NCI-H526 (cell line): ENCODE data around the gene TPRA1.

Source experiments
- DNase-seq, 2 experiments: peaks; one replicate each; lab custom pipeline; 2025; lab: John Stamatoyannopoulos, UW

TPRA1 gene

DNA sequence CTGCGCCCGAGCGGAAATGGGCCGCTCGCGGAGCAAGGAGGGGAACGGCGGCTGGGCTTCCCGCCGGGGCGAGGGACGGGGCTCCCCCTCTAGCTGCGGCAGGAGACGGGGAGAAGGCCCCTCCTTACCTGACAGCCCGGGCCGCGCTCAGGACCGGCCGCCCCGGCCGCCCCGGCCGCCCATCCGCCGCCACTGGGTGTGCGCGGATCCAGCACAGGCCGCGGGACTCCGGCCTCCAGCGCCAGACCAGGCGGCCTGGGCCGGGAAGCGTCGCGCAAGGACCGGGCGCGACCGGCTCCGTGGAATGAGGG, 296 bp downstream of the TPRA1 start:
- peak in 1 of 2 experiments; percentile 77 for DNase-seq

DNA sequence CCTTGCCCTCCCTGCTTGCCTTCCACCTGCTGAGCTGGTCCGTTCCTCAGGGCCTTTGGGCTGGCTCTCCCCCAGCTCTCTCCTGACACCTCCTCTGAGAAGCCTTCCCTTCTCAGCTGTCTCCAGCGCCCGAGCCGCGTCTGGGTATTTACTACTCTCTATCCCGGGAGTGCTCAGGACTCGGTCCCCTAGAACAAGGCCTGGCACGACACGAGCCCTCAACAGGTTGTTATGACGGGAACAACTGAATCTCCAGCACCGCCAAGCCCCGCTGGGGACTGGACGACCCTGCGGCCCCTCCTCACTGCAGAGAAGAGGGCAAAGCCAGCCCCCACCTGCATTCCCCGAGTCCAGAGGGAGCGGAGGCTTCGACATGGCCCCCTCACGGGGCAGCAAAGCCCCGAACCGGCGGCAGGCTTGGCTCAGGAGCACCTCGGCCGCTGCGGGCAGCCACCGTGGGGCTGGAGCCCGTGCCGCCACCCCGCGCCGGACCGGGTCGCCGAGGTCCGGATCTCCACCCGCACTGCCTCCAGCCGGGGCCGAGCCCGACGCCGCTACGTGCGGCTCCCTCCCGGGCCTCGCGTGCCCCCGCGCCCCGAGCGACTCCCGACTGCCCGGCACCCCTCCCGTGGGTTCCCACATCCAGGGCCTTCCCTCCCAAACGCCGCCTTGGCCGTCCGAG, 792 bp downstream of the TPRA1 start:
- DNase-seq = peak; percentile 30 to 53

DNA sequence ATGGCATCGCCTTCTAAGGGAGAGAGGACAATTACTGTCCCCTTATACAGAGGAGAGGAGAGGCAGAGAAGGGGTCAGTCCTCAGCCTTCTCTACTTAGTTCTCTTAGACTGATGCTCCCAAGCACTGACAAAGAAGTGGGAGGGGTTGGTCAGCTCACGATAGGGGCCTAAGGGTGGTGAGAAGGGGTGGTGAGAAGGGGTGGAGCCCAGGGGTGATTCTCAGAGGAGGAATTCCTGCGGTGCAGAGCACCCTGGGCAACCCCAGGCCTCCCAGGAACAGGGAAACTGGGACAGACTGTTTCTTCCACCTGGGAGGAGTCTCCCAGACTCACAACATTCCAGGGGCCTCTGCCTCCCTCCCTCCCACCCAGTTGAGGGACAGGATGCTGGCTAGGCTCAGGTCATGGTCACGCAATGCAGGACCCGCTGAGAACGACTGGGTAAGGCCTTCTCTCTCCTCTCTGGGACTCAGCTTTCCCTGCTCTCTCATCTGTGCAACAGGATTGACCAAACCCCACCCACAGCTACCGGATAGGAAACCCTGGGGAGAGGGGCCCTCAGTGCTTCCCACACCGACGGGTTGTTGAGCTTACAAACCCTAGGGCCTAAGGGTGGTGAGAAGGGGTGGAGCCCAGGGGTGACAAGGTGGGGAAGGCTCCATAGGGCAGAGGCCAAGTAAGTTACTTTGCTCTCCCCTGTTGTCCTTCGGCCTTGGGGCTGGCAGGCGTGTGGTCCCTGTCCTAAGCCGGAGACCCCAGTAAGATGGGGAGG, 1.5 kb downstream of the TPRA1 start:
- DNase-seq = peak in 1 of 2 experiments; percentile 53

DNA sequence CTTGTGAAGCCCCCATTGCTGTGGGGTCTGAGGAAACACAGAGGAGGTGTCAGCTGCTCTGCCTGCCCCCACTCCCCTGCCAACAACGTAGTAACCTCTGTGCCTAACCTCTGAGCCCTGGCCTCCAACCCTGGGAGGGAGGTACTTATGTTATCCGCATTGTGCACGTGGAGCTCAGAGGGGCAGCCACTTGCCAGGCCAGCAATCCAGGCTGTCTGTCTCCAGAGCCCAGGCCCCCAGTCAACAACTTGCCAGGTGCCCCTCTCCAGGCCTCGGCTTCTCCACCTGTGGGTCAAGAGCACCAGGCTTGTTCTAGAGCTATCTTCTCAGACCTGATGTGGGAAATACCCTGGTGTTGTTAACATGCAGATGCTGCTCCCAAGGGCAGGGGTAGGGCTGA, 2.7 kb downstream of the TPRA1 start:
- no peak for DNase-seq

DNA sequence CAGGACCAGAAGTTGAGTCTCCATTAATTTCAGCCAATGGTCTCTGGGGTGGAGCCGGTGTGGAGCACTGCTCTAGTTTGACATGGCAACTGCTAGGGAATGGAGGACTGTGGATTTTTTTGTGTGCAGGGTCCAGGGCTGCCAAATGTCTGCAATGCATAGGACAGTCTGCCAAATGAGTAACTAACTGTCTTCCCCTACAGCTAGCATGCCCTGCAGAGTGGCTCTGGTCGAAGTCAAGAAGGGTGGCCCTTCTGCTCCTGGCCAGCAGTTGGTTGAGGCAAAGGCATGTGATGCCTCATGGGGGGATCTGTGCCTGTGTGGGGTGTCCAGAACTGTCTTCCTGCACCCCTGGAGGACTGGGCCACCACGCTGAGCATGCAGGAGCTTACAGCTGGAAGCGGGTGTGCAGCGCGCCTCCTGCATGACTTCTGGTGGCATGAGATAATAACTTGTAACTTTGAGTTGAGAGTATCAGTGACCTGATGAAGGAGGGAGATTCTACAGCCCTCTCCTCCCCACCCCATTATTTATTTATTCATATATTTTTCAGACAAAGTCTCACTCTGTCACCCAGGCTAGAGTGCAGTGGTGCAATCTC, 4.6 kb downstream of the TPRA1 start:
- DNase-seq = no peak

DNA sequence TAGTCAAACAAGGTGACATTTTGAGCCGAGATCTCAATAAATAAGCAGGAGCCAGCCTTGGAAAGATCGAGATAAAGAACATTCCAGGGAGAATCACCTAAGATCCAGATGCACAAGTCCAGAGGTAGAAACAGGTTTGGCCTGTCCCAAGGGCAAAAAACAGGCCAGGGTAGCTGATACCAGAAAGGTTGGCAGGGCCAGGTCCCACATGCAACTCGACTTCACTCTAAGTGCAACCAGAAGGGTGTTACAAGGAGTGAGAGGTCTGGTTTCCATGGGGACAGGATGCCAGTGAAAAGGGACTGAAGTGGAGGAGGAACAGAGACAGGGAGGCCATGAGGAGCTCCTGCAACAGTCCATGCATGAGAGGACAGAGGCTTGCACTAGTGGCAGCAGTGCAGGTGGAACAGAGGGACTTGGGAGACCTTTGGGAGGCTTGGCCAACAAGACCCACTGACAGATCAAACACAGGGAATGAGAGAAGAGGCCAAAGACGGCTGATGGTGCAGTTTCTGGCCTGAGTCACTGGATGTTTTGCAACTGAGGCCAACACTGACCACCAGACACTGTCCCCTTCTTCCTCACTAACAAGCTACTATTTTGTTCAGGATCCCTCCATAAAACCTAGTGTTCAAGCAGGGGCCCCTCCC, 5.2 kb downstream of the TPRA1 start:
- no peak for DNase-seq

DNA sequence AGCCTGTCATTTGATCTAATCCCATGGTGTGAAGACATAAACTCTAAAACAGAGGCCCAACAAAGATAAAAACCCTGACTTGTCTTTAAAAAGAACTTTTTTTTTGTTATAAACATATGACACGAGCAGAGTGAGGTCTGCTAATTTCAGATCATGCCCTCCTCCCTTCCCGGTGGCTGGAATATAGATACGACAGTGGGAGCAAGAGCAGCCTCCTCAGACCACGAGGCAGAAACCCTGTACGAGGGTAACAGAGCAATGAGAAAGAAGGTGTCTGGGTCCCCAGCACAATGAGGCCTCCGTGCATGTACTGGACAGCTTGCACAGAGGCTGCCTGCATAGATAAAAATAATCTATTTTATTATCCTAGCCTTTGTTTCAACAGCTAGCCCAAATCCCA, 5.8 kb downstream of the TPRA1 start:
- no peak for DNase-seq

DNA sequence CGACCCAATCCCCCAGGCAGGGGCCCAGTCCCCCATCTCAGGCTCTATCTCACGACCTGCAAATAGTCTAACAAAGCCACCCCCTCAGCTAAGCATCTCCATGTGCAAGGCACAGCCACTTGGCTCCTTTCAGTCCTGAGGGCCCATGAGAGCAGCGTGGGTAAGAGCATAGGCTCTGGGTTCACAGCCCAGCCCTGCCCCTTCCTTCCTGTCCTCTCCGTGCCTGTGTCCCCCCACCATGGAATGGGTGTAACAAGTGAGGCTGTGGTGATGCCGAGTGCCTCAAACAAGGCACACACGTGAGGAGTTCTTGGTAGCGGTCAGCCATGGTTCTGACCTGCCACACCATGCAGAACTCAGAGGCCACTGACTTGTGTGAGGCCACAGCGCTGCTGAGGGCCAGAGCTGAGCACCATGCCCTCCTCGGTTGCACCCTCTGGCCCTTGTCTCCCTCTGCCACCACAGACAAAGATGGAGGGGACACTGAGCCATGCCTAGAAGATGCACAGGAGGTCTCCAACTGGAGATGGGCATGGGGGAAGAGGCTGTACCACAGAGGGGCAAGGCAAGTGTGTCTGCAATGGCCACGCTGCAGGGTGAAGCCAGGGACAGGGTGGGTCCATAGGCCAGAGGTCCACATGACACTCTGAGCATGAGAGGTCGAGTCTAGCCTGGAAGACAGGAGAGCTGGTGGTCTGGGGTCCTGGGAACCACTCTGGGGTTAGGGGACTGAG, 10.0 kb downstream of the TPRA1 start:
- no peak for DNase-seq

DNA sequence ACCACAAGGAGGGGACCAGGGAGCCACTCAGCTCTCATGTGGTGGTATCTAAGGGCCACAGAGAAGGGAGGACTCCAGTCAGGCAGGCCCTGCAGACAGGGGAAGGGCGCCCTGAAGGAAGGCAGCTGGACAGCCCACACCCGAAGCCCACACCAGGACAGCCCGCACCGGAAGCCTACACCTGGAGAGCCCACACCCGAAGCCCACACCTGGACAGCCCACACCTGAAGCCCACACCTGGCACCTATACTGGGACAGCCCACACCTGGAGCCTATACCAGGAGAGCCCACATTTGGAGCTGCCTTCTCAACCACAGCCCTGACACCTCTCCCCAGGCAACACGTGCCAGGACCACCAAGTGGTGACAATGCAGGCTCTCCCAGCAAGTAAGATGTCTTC, 11.7 kb downstream of the TPRA1 start:
- DNase-seq = no peak

DNA sequence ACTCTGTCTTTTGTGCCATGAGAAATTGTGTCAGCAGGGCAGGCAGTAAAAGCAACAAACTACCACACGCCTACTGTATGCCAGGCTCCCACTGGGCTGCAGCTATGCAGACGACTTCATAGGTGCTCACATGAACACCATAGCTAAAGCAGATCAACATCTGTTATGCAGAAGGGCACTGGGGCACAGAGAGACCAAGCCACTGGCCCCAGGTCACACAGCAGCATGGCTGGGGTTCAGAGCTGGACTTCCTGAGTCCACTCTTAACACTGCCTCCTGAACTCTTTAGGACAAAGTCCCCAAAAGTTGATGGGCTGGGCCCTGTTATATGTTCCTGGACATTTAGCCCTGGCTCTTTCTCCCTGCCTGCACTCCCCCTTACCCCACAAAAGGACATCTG, 12.4 kb downstream of the TPRA1 start:
- DNase-seq = no peak

DNA sequence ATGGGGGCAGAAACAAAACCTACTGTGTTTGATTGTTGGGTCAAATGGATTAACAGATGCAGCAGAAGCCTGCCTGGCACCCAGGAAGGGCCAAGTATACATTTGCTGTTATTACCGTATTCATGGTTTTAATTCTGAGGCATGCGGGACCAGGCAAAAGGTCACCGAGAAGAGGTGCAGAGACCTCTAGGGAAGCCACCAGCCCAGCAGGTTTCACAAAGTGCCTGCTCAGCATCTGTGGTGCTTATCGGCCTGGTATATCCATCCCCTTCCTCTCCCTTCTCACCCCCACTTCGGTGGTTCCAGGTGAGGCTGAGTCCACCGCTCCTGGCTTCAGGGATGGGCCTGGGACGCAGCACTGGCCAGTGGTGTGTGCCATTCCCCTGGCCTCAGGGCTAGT, 13.1 kb downstream of the TPRA1 start:
- no peak for DNase-seq

DNA sequence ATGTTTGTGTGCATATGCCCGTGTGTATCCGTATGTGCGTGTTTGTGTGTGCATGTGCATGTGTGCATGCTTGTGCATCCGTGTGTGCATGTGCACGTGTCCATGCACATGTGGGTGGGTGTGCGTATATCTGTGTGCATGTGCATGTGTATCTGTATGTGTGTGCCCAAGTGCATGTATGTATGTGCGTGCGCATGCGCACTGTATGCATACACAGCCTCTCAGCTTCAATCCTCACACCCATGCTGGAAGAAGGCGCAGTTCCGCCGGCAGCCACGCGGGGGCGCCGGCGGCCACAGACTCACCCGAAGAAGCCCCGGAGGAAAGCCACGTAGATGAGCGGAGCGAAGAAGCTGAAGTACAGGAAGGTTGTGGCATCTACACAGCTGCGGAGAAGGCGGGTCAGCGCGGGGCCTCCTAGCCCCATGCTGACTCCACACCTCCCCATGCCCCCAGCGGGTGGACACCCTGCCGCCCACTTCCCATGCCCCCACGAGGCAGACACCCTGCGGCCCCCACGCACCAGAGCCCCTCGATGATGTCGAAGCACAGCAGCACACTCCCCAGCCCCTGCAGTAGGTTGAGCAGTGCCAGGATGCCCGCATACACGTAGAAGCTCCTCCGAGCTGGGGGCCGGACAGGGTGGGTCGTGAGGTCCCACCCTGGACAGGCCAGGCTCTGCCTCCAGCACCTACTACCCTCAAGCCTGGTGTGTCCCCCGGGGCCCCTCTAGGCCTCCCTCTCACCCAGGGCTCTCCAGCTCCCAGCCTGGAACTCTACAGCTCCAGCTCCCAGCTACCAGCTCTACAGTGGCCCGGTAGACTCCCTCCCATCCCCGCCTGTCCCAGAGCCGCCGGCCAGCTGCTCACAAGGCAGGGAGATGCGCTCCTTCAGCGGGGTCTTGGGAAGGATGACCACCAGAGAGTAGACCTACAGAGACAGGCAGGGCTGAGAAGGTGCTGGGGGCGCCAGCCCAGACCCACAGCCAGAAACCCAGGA, 15.4 kb downstream of the TPRA1 start:
- peak; percentile 87 to 97 for DNase-seq

DNA sequence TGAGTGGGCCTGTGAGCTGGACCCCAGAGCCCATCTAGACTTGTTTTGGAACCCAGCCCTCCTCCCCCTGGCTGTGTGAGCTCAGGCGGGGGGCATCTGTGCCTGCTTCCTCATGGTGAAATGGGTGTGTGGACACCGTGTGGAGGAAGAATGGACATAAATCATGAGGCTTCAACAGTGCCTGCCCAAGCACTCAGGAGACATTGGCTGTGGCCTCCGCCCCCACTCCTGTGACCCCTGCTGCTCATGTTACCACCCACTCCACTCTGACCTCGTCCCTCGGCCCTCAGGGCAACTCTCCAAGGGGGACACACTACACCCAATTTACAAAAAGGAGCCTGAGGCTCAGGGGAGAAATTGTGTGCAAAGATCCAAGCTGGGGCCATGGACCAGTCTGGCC, 16.6 kb downstream of the TPRA1 start:
- DNase-seq = no peak

DNA sequence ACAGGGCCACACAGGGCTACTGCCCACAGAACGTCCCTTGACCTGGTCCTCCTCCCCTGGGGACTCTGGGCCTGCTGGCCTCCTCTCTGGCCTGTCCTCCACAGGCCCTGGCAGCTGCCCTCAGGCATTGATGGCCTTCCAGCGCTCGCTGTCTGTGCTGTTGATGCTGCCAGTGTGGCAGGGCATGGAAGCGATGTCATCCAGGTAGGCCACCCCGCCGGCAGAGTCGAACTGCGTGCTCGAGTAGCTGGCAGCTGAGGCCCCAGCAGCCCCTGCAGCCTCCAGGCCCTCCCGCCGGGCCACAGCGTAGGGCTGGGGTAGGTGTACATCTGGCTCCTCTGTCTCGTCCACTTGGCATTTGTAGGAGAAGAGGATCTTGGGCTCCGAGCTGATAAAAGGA, 17.1 kb downstream of the TPRA1 start:
- DNase-seq = no peak

DNA sequence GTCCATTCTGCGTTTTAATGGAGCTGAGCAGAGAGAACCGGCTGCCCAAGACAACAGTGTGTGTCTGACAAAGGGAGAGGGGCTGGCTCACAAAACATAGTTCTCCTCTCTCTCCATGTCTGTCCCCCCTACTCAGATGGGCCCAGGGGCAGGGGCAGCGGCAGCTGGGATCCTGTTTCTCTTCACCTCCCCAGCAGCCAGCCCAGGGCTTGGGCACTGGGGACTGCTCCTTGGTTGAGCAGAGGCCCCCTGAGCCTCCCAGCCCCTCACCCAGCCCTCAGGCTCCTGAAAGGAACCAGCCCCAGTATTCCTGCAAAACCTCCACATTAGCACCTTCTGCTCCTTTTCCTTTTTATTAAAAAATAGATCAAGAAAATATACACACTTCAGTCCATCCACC, 17.8 kb downstream of the TPRA1 start:
- no peak for DNase-seq

DNA sequence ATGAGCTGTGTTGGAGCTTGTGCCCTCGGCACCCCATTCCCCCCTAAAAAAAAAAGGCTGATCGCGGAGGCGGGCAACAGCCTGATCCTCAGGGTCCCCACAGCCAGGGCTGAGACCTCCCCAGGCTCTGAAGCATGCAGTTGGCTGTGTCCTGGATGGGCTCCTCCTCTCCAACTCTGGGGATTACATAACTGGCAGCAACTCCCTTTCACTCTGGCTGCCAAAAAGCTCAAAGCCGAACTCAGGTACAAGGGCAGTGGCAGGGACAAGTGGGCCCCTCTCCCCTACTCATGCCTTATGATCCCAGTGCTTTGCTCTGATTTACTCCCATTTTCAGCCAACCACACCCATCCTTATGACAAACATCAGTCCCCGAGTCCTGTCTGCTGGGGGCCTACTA, 18.3 kb downstream of the TPRA1 start:
- no peak for DNase-seq

DNA sequence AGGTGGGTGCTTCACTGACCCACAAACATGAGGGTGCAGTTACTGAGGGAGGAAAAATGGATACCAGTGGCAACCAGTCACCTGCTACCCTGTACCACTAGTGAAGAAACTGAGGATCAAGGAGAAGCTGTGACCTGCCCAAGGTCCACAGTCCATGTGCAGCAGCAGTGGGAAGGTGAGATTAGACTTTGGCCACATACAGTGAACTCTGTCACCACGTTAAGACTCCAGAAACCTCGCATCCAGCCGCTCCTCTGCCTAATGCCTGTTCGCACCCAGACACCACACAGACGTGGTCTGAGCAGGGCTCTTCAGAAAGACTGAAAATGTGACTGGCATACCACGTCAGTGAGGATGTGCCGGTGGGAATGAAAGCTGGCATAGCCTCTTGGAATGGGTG, 20.0 kb downstream of the TPRA1 start:
- DNase-seq = no peak

DNA sequence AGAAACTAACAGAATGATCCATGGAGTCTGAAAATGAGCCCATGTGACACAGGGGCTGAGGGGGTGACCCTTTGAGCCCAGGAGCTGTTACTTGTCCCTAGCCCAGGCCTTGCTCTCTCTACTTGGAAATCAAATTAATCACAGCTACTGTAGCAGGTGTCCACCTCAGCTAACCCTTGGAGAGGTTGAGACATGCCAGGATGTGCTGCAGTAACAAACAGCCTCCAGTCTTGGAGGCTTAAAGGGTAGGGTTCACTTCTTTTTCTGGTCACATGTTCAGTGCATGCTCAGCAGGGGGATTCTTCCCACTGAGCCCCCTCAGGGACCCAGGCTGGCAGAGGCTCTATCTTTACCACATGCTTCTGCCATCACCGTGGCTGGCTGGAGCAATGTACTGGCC, 21.4 kb downstream of the TPRA1 start:
- no peak for DNase-seq

DNA sequence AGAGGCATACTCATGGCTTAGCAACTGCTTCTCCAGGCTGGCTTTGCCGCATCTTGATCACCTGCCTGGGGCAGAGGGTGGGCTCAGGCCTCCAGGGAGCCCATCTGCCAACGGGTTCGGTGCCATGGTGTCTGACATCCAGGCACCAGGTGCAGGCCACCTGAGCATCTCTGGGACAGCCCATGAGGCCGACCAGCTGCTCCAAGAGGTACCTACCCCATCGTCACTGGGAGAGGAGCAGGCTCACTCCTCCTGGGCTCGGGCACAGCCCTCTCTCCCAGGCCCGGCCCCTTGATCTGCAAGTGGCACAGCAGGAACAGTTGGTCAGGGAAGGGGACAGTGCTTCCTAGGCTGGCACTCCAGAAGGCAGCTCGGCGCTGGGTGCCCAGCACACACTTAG, 21.9 kb downstream of the TPRA1 start:
- DNase-seq = peak in 1 of 2 experiments; percentile 46

DNA sequence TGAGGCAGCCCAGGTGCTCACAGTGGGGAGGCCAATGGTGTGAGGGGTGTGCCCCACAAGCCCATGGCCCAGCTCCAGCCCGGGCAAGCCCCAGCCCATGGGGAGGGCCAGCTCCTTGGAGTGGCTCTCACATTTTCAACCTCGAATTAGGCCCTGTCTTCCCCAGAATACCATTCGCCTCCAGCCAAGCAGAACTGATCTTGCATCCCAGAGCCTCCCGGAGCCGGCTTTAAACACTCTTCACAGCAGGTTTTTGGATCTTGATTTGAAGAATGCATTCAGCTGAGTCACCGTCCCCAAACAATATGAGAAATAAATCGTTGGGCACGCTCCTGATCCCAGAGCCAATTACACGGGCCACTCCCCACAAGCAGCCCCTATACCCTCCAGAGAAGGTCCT, 23.7 kb downstream of the TPRA1 start:
- no peak for DNase-seq

DNA sequence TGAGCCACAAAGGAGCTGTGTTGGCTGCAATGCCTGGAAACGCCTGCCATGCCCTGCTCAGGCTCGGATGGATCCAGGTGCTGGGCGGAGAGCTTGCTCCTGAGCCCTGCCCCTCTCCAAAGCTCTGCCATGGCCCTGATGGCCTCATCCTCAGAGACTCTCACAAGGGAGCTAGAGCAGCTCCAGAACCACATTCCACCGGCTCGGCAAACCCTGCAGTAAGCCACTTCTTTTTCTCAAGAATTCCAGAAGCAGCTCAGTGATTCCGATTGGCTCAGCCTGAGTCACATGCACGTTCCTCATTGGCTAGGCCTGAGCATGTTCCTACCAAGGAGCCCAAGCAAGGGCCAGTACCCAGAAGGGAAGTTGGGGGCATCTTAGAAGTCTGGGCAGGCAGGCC, 24.8 kb downstream of the TPRA1 start:
- no peak for DNase-seq
